ENCODE results near the gene TEK.

Gene TEK

GRCh38 chr9:27125030-27125429, 16.0 kb downstream of the TEK start:
- no peak for DNase-seq

GRCh38 chr9:27125936-27126335, 16.9 kb downstream of the TEK start:
- DNase-seq = no peak

- DNase-seq = no peak
Observed at GRCh38 chr9:27126670-27127069, 17.6 kb downstream of the TEK start.

GRCh38 chr9:27129221-27129620, 20.2 kb downstream of the TEK start:
- DNase-seq = no peak

GRCh38 chr9:27131731-27132130, 22.7 kb downstream of the TEK start:
- DNase-seq = no peak

DNA sequence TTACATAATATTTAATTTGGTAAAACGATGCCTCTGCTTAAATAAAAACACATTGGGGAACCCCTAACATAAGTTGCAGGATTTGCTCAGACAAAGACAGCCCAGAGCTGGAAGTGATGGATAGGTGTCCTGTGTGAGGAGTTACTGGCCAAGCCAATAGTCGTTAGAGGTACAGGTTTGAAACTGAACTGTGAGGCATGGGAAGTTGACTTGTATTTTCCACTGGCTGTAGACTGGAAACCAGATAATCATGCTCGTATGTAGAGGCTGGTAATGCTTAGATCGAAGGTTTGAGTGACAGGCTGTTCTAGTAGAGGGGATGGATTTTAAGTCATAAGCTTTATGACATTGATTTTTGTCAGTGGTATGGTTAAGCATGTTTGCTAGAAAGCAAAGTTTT, 24.8 kb downstream of the TEK start:
- DNase-seq = no peak

- DNase-seq = no peak
Observed at GRCh38 chr9:27142299-27142930, 33.4 kb downstream of the TEK start.

- no peak for DNase-seq
Observed at GRCh38 chr9:27145143-27145542, 36.1 kb downstream of the TEK start.

- no peak for DNase-seq
Observed at GRCh38 chr9:27149651-27150050, 40.6 kb downstream of the TEK start.

- DNase-seq = no peak
Observed at GRCh38 chr9:27150746-27151406, 41.9 kb downstream of the TEK start.

GRCh38 chr9:27151693-27152404, 42.8 kb downstream of the TEK start:
- no peak for DNase-seq

DNA sequence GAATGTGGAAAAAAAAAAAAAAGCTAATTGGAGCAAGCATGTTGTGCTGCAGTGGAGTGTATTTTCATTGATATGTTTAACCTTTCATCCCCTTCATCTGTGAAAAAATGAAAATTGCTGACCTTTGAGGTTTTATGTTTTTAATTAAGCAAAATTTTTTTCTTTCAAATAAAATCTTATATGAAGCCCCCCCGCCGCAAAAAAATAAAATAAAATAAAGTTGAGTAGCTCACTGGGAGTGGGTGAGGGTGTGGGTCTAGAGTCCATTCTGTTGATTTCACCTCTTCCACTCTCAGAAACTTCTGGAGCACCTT, 43.3 kb downstream of the TEK start:
- DNase-seq = no peak

GRCh38 chr9:27154908-27155307, 45.9 kb downstream of the TEK start:
- no peak for DNase-seq

DNA sequence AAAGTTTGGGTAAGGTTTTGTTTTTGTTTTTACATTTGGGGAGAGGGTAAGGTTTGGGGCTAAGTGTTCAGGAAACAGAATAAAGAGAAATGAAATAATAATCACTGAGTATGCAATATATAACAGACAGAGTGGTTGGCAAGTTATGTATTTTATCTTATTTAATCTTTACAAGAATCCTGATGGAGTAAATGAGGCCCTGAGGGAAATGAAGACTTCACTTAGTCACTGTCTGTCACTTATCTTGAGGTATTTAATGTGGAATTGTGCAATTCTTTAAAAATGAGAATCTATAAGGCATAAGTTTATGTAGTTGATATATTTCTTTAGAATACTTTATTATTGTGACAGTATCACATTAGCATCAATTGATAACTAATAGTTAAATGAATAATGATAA, 48.1 kb downstream of the TEK start:
- no peak for DNase-seq

GRCh38 chr9:27157736-27158135, 48.7 kb downstream of the TEK start:
- DNase-seq = no peak

DNA sequence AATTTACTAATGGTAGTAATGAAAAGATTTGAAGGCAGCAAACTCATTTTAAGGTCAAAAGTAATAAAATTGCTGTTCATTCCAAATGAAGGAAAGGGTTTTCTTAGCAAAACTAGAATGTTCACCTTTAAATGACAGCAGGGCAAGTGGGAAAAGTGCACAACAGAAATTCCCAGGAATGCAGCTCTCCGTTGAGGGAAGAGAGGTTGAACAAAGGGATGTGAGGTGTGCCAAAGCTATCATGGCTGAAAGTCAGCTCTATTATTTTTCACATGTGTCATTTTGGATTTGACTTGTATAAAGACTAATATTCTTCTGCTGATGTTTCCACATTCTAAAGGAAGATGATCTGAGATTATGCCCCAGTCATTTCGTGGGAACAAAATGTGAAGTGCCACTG, 51.6 kb downstream of the TEK start:
- no peak for DNase-seq

DNA sequence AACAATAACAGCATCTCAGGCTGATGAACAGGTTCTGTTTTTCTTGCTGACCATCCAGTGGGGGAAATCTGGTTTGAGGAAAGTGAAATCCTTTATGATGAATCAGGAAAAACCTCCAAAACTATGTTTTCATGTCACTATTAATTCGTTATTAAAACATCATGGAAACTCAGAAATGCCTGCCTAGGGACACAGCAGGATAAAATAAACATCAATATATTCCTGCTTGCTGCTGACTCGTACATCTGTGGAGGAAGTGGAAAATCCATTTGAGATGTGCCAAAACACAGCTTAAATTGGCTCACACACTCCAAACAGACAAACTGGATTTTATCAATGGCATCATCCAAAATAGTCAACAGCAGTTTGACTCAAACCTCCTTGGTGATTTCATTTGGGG, 53.0 kb downstream of the TEK start:
- no peak for DNase-seq

GRCh38 chr9:27165068-27165467, 56.0 kb downstream of the TEK start:
- DNase-seq = no peak

DNA sequence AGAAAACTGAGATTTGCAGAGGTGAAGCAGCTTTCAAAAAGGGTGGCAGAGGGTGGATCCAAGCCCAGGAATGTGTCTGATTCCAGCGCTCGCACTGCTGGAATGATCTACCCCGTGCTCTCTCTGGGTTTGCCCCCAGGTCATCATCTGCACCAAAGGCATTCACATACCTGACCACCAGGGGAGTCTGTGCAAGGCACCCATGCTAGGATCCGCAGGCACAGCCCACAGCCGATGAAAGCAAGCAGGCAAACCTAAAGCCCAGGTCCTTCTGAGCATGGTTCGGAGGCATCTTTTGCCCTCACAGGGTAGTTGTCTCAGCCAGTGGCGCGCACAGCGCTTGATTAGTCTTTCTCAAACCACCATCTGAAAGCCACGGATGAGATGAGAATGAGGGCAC, 56.6 kb downstream of the TEK start:
- no peak for DNase-seq

DNA sequence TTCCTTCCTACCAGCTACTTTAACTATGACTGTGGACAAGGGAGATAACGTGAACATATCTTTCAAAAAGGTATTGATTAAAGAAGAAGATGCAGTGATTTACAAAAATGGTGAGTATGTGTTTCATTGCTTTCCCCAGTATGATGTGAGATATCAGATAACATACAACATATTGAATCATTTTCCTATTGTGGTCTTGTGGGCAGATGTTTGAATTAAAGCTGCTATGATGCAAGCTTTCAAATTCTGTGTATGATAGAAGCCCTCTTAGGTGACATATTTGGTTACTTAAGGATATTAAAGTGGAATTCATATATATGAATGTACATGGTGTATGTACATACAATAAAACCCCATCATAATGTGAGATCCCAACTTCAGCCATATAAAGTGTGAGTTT, 59.5 kb downstream of the TEK start:
- no peak for DNase-seq

GRCh38 chr9:27168951-27169350, 59.9 kb downstream of the TEK start:
- no peak for DNase-seq

GRCh38 chr9:27176971-27177370, 67.9 kb downstream of the TEK start:
- DNase-seq = no peak

DNA sequence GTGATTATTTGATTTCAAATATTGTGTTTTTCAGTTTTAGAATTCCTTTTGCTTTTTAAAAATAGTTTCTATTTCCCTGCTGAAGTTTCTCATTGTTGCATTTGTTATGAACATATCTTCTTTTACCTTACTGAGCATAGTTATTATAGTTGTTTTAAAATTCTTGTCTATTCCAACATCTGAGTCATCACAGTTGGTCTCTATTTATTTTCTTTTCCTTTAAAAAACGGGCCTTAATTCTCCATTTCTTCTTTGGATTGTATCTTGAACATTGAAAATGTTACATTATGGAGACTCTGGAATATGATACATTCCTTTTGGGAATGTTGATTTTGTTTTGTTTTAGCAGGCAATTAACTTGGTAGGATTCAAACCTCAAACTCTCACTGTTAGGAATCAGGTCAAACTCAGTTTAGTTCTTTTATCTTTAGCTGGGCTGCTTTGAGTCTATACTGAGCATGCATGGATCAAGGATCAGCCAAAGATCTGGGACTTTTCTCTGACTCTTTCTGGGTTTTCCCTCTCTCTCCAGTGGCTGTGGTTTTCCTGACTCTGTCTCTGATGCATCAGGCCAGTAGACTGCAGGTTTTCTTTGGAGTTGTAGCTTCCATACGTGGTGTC, 70.3 kb downstream of the TEK start:
- no peak for DNase-seq

DNA sequence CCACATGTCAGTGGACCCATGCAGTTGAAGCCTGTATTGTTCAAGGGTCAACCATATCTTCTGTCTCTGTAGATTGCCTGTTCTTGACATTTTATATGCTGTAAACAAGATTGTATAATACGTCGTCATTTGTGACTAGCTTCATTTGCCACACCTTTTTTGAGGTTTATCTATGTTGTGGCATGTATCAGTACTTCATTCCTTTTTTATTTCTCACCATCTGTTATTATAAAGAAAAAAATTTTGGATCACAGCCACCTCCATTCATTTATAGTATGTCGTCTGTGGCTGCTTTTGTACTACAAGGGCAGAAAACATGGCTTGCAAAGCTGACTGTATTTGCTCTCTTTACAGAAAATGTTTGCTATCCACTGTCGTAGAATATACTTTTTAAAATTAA, 72.4 kb downstream of the TEK start:
- no peak for DNase-seq
